CD14-positive monocyte (primary cell): ENCODE results near the gene HIVEP3. TPM values are rescaled to one million over a fixed set of nuclear protein-coding genes. Genes with fewer than 3 reads are reported as not detected.

Source experiments
- DNase-seq, 3 donors: peaks; one replicate each; pipeline ENCODE4 v3.0.0-alpha.2; 2011 to 2022
- H2AFZ ChIP-seq: 2 replicates; pipeline ENCODE4 v1.6.0; 2012; ENCODE audit warnings: mild to moderate bottlenecking, low read depth, low read length, inconsistent platforms; ENCODE audit not compliant: insufficient read depth, poor library complexity, severe bottlenecking
- H3K27ac ChIP-seq, 2 donors: 1 replicate in 1 of 2; 2 replicates in 1 of 2; pipeline ENCODE4 v1.5.1; 2012 to 2013; ENCODE audit warnings: low read length in 2 of 2, control low read depth in 1 of 2, inconsistent platforms in 1 of 2, low read depth in 1 of 2, mild to moderate bottlenecking in 1 of 2
- H3K27me3 ChIP-seq, 2 donors: one replicate each; pipeline versions ENCODE4 v1.6.0 to v1.6.1; 2011 to 2013; ENCODE audit warnings: low read length in 2 of 2; ENCODE audit not compliant: control insufficient read depth in 2 of 2, insufficient read depth in 2 of 2
- H3K36me3 ChIP-seq, 2 donors: replicated peaks in 1 of 2; 1 replicate in 1 of 2; 2 replicates in 1 of 2; pipeline versions ENCODE4 v1.5.1 to v1.6.1; 2012 to 2013; ENCODE audit warnings: low read length in 2 of 2, control low read depth in 1 of 2, inconsistent platforms in 1 of 2, mild to moderate bottlenecking in 1 of 2; ENCODE audit not compliant: insufficient read depth in 2 of 2, control insufficient read depth in 1 of 2
- H3K4me1 ChIP-seq, 2 donors: 1 replicate in 1 of 2; 2 replicates in 1 of 2; pipeline versions ENCODE4 v1.5.1 to v1.6.1; 2012 to 2013; ENCODE audit warnings: low read length in 2 of 2, control low read depth in 1 of 2, inconsistent platforms in 1 of 2, mild to moderate bottlenecking in 1 of 2, moderate library complexity in 1 of 2; ENCODE audit not compliant: insufficient read depth in 2 of 2, control insufficient read depth in 1 of 2
- H3K4me2 ChIP-seq: replicated peaks from 2 replicates; pipeline ENCODE3; 2012; ENCODE audit warnings: low read length, moderate library complexity, mild to moderate bottlenecking; ENCODE audit not compliant: poor library complexity, severe bottlenecking; ENCODE audit errors: extremely low read depth
- H3K4me3 ChIP-seq, 3 experiments: fragments of 200-600 bp in 1 of 3; sonication (generic) in 1 of 3; replicated peaks in 1 of 3; 1 replicate in 2 of 3; 2 replicates in 1 of 3; pipeline ENCODE4 v1.5.1; 2011 to 2013; ENCODE audit warnings: low read length in 3 of 3, mild to moderate bottlenecking in 3 of 3, control low read depth in 2 of 3, low read depth in 2 of 3, inconsistent platforms in 1 of 3, moderate library complexity in 1 of 3
- H3K79me2 ChIP-seq: 2 replicates; pipeline ENCODE4 v1.6.0; 2012; ENCODE audit warnings: mild to moderate bottlenecking, control low read depth, inconsistent platforms, low read length, moderate library complexity; ENCODE audit not compliant: insufficient read depth
- H3K9ac ChIP-seq: 2 replicates; pipeline ENCODE4 v1.6.0; 2017; ENCODE audit warnings: low read length, mild to moderate bottlenecking; ENCODE audit not compliant: insufficient read depth, poor library complexity, severe bottlenecking
- H3K9me3 ChIP-seq, 2 donors: replicated peaks in 1 of 2; 1 replicate in 1 of 2; 2 replicates in 1 of 2; pipeline versions ENCODE4 v1.5.1 to v1.6.1; 2012 to 2013; ENCODE audit warnings: low read length in 2 of 2, control low read depth in 1 of 2; ENCODE audit not compliant: control insufficient read depth in 1 of 2, insufficient read depth in 1 of 2
- H4K20me1 ChIP-seq: 2 replicates; pipeline ENCODE4 v1.6.0; 2012; ENCODE audit warnings: mild to moderate bottlenecking, low read length, control low read depth, moderate library complexity; ENCODE audit not compliant: insufficient read depth
- H3K27ac Mint-ChIP-seq, 7 donors: one replicate each; pipeline ENCODE4 v1.8.0; 2020; ENCODE audit warnings: mild to moderate bottlenecking in 7 of 7, mixed read lengths in 7 of 7, moderate library complexity in 6 of 7, inconsistent platforms in 2 of 7
- H3K27me3 Mint-ChIP-seq, 3 donors: one replicate each; pipeline ENCODE4 v1.8.0; 2021 to 2022; ENCODE audit warnings: low read depth in 3 of 3, mild to moderate bottlenecking in 3 of 3, mixed read lengths in 3 of 3, moderate library complexity in 3 of 3, inconsistent platforms in 1 of 3
- H3K36me3 Mint-ChIP-seq, 2 donors: one replicate each; pipeline ENCODE4 v1.8.0; 2020; ENCODE audit warnings: mixed read lengths in 2 of 2, inconsistent platforms in 1 of 2, mild to moderate bottlenecking in 1 of 2
- H3K4me1 Mint-ChIP-seq: one replicate; pipeline ENCODE4 v1.8.0; 2020; ENCODE audit warnings: mild to moderate bottlenecking, mixed read lengths
- H3K4me3 Mint-ChIP-seq, 2 donors: one replicate each; pipeline ENCODE4 v1.8.0; 2020; ENCODE audit warnings: mild to moderate bottlenecking in 2 of 2, mixed read lengths in 2 of 2, moderate library complexity in 1 of 2
- H3K9me3 Mint-ChIP-seq, 7 donors: one replicate each; pipeline ENCODE4 v1.8.0; 2020 to 2022; ENCODE audit warnings: mixed read lengths in 7 of 7, mild to moderate bottlenecking in 6 of 7, moderate library complexity in 6 of 7, inconsistent platforms in 2 of 7
- WGBS: methylation state at CpG from one replicate; pipeline ENCODE4 v1.1.5; 2013; ENCODE audit warnings: missing lambda C conversion rate; ENCODE audit not compliant: insufficient coverage; 5-methylcytosine and 5-hydroxymethylcytosine counted together
- intact Hi-C, 2 donors: fragments of 100-400 bp; cut with micrococcal nuclease; formaldehyde crosslinking; loops; one replicate each; pipeline versions ENCODE4 v1.15.0 to v1.15.1; 2023
- polyA plus RNA-seq, 3 donors: library from polyadenylated mRNA; depleted of rRNA in 1 of 3; unstranded in 2 of 3; stranded (reverse) in 1 of 3; fragments of 300-500 nt in 2 of 3; fragments of >200 nt in 1 of 3; fragmentation: Illumina TruSeq in 2 of 3; gene quantifications; 1 replicate in 2 of 3; 2 replicates in 1 of 3; pipeline ENCODE4 v1.2.3, GENCODE V29; 2012 to 2021
- TF ChIP-seq, protein P1 (sequence below): fragments of 200-600 bp; IDR thresholded peaks from one replicate; pipeline ENCODE4 v1.8.0; 2022; ENCODE audit warnings: antibody characterized with exemption, mild to moderate bottlenecking

The HIVEP3 gene
- polyA plus RNA-seq, 3 donors, result 1.2 to 3.7 (median 1.8) TPM

DNA sequence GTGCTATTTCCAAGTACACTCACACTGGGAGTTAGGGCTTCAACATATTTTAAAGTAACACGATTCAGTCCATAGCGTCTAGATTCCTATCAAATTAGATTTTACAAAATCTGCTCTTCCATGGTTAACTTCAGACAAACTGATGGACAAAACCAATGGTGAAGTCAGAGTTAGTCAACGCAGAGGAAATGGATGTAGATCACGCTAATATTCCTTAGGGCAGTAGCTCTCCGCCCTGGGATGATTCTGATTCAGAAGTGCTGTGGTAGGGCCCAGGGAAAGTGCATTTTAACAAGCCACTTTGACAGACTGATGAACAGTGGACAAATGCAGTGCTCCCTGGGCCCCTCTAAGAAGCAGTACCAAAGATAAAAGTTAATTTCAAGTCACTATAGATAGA, 83.2 kb downstream of the HIVEP3 start:
- TF ChIP-seq, protein P1, sequence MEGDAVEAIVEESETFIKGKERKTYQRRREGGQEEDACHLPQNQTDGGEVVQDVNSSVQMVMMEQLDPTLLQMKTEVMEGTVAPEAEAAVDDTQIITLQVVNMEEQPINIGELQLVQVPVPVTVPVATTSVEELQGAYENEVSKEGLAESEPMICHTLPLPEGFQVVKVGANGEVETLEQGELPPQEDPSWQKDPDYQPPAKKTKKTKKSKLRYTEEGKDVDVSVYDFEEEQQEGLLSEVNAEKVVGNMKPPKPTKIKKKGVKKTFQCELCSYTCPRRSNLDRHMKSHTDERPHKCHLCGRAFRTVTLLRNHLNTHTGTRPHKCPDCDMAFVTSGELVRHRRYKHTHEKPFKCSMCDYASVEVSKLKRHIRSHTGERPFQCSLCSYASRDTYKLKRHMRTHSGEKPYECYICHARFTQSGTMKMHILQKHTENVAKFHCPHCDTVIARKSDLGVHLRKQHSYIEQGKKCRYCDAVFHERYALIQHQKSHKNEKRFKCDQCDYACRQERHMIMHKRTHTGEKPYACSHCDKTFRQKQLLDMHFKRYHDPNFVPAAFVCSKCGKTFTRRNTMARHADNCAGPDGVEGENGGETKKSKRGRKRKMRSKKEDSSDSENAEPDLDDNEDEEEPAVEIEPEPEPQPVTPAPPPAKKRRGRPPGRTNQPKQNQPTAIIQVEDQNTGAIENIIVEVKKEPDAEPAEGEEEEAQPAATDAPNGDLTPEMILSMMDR, result no peak
- H3K36me3 ChIP-seq, result no peaks in the 10 kb centered on the region
- H3K9me3 ChIP-seq, result no peaks in the 10 kb centered on the region
- no peaks in the 10 kb centered on the region for H4K20me1 ChIP-seq
- Mint-ChIP-seq H3K36me3 (no peaks in the 10 kb centered on the region), H3K4me1 (no peaks in the 10 kb centered on the region), H3K9me3 (no peaks in the 10 kb centered on the region), H3K4me3 (no peak overlapping the region), H3K27me3 (peaks cover 0 to 1% (median 1%) of the 10 kb centered on the region in 3 donors), H3K27ac (no peak overlapping the region)
- H3K27ac ChIP-seq, result no peak overlapping the region
- 100% methylated on average over 5 of the region's 5 CpGs for WGBS
- intact Hi-C loops, result loop anchor here in 1 of 2 donors (10.0 kb wide), 1 partner anchor 199 kb away; no protein-coding TSS in a partner anchor
- no peak overlapping the region for H3K4me2 ChIP-seq
- H2AFZ ChIP-seq, result no peak overlapping the region
- no peaks in the 10 kb centered on the region for H3K79me2 ChIP-seq
- DNase-seq, result no peak
- no peaks in the 10 kb centered on the region for H3K4me1 ChIP-seq
- no peak overlapping the region for H3K4me3 ChIP-seq
- H3K9ac ChIP-seq, result no peak overlapping the region
- no peaks in the 10 kb centered on the region for H3K27me3 ChIP-seq

DNA sequence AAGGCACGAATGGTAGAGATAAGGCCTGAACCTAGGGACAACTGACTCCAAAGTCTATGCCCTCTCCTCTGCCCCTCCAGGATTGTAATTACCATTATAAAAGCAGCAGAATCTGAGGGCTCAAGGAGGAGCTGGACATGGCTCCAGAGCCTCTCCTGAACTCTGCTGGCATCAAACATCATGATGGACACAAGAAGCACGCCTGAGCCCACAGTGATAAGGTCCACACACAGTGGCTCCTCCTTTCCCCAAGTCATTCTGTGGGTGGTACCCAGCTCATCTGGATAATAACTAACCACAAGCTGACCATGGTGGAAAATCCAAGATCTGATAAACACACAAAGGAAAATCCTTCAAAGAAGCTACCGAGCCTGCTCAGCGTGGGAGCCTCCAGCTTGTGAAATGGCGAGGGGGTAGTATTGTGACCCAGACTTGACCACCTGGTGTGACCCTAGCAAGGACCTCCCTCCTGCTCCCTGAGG, 85.2 kb downstream of the HIVEP3 start:
- Mint-ChIP-seq H3K27me3 (peaks cover 0 to 1% (median 1%) of the 10 kb centered on the region in 3 donors), H3K27ac (no peak overlapping the region), H3K4me3 (no peak overlapping the region), H3K36me3 (no peaks in the 10 kb centered on the region), H3K9me3 (no peaks in the 10 kb centered on the region), H3K4me1 (no peaks in the 10 kb centered on the region)
- H3K79me2 ChIP-seq, result no peaks in the 10 kb centered on the region
- H3K9ac ChIP-seq, result no peak overlapping the region
- H3K4me1 ChIP-seq, result no peaks in the 10 kb centered on the region
- no peak overlapping the region for H3K27ac ChIP-seq
- no peaks in the 10 kb centered on the region for H3K36me3 ChIP-seq
- no peak for DNase-seq
- no peak overlapping the region for H3K4me3 ChIP-seq
- no peak overlapping the region for H2AFZ ChIP-seq
- 95% methylated on average over 4 of the region's 5 CpGs for WGBS
- H3K4me2 ChIP-seq, result no peak overlapping the region
- intact Hi-C loops, result loop anchor here in 1 of 2 donors (10.0 kb wide), 1 partner anchor 201 kb away; no protein-coding TSS in a partner anchor
- TF ChIP-seq, protein P1, result no peak
- no peaks in the 10 kb centered on the region for H3K9me3 ChIP-seq
- H3K27me3 ChIP-seq, result no peaks in the 10 kb centered on the region
- H4K20me1 ChIP-seq, result no peaks in the 10 kb centered on the region
